CD4-positive, alpha-beta T cell treated with Interleukin-10 for 1 hour (primary cell): ENCODE measurements around the gene TRIM26.
"Not testable (repeated sequence)": the region's sequence is repeated elsewhere in the genome, so short reads cannot be mapped to it uniquely, and the experiment has no call there.

ENCODE experiments used
- DNase-seq: peaks from one replicate; pipeline ENCODE4 v3.0.0-alpha.2; 2020

The TRIM26 gene

GRCh38 chr6:30152910-30153610 is 60.1 kb downstream of the TRIM26 start:
- no peak for DNase-seq

GRCh38 chr6:30152016-30152673 is 61.1 kb downstream of the TRIM26 start:
- DNase-seq: no peak

GRCh38 chr6:30151580-30151979 is 61.6 kb downstream of the TRIM26 start:
- DNase-seq: no peak

- DNase-seq: no peak
These were observed 62.4 kb downstream of the TRIM26 start for GRCh38 chr6:30150671-30151395.

- no peak for DNase-seq
These were observed 63.2 kb downstream of the TRIM26 start for GRCh38 chr6:30149858-30150550.

GRCh38 chr6:30149234-30149633 is 64.0 kb downstream of the TRIM26 start:
- no peak for DNase-seq

GRCh38 chr6:30147096-30147495 is 66.1 kb downstream of the TRIM26 start:
- DNase-seq: no peak

GRCh38 chr6:30145818-30146217 is 67.4 kb downstream of the TRIM26 start:
- DNase-seq: no peak

GRCh38 chr6:30144811-30145210 is 68.4 kb downstream of the TRIM26 start:
- DNase-seq: no peak

- DNase-seq: no peak
These were observed 69.4 kb downstream of the TRIM26 start for GRCh38 chr6:30143780-30144179.

GRCh38 chr6:30142665-30143064 is 70.5 kb downstream of the TRIM26 start:
- DNase-seq: no peak

- DNase-seq: not testable (repeated sequence)
These were observed 73.0 kb downstream of the TRIM26 start for GRCh38 chr6:30140240-30140639.

- no peak for DNase-seq
These were observed 76.5 kb downstream of the TRIM26 start for GRCh38 chr6:30136570-30137286.

- no peak for DNase-seq
These were observed 77.4 kb downstream of the TRIM26 start, which contains the start of gene TRIM40 for GRCh38 chr6:30135757-30136156. Gene TRIM40 (plus strand): TSS chr6:30136140. CDS start chr6:30137037, 897 bp downstream.

- no peak for DNase-seq
These were observed 78.1 kb downstream of the TRIM26 start for GRCh38 chr6:30135147-30135546.
